Measurements from ENCODE around the gene GNB5.

The GNB5 gene

GRCh38 chr15:52076889-52077781 lies 114.1 kb downstream of the GNB5 start:
- H3K4me1 ChIP-seq (ENCODE audit: control insufficient read depth, insufficient read depth, low read length) = peaks cover 3% of the 10 kb centered on the region
- H3K9me3 ChIP-seq (ENCODE audit: control insufficient read depth in 2 of 2, low read length in 2 of 2) = no peaks in the 10 kb centered on the region
- no peaks in the 10 kb centered on the region for H3K27me3 ChIP-seq (ENCODE audit: control insufficient read depth in 1 of 2, insufficient read depth in 2 of 2, low read length in 2 of 2)
- H3K36me3 ChIP-seq (ENCODE audit: control insufficient read depth in 2 of 2, insufficient read depth in 2 of 2, low read length in 2 of 2) = no peaks in the 10 kb centered on the region
- H3K4me3 ChIP-seq (ENCODE audit: low read length in 2 of 2) = no peak overlapping the region
- no peak overlapping the region for H3K27ac ChIP-seq (ENCODE audit: low read length)
- no peak overlapping the region for H3K9ac ChIP-seq (ENCODE audit: low read length in 2 of 2)

- H3K9me3 ChIP-seq (ENCODE audit: control insufficient read depth in 2 of 2, low read length in 2 of 2) = no peaks in the 10 kb centered on the region
- H3K27ac ChIP-seq (ENCODE audit: low read length) = no peak overlapping the region
- H3K4me3 ChIP-seq (ENCODE audit: low read length in 2 of 2) = no peak overlapping the region
- H3K27me3 ChIP-seq (ENCODE audit: control insufficient read depth in 1 of 2, insufficient read depth in 2 of 2, low read length in 2 of 2) = no peaks in the 10 kb centered on the region
- no peaks in the 10 kb centered on the region for H3K36me3 ChIP-seq (ENCODE audit: control insufficient read depth in 2 of 2, insufficient read depth in 2 of 2, low read length in 2 of 2)
- H3K4me1 ChIP-seq (ENCODE audit: control insufficient read depth, insufficient read depth, low read length) = no peaks in the 10 kb centered on the region
- no peak overlapping the region for H3K9ac ChIP-seq (ENCODE audit: low read length in 2 of 2)
Measured at GRCh38 chr15:52071570-52071969, 119.6 kb downstream of the GNB5 start.

GRCh38 chr15:52069559-52069958 lies 121.6 kb downstream of the GNB5 start:
- no peaks in the 10 kb centered on the region for H3K4me1 ChIP-seq (ENCODE audit: control insufficient read depth, insufficient read depth, low read length)
- no peaks in the 10 kb centered on the region for H3K27me3 ChIP-seq (ENCODE audit: control insufficient read depth in 1 of 2, insufficient read depth in 2 of 2, low read length in 2 of 2)
- no peak overlapping the region for H3K27ac ChIP-seq (ENCODE audit: low read length)
- H3K36me3 ChIP-seq (ENCODE audit: control insufficient read depth in 2 of 2, insufficient read depth in 2 of 2, low read length in 2 of 2) = no peaks in the 10 kb centered on the region
- no peak overlapping the region for H3K4me3 ChIP-seq (ENCODE audit: low read length in 2 of 2)
- H3K9me3 ChIP-seq (ENCODE audit: control insufficient read depth in 2 of 2, low read length in 2 of 2) = no peaks in the 10 kb centered on the region
- no peak overlapping the region for H3K9ac ChIP-seq (ENCODE audit: low read length in 2 of 2)

- peaks cover 6 to 7% of the 10 kb centered on the region in 2 donors for H3K36me3 ChIP-seq (ENCODE audit: control insufficient read depth in 2 of 2, insufficient read depth in 2 of 2, low read length in 2 of 2)
- no peak overlapping the region for H3K4me3 ChIP-seq (ENCODE audit: low read length in 2 of 2)
- no peaks in the 10 kb centered on the region for H3K4me1 ChIP-seq (ENCODE audit: control insufficient read depth, insufficient read depth, low read length)
- no peak overlapping the region for H3K27ac ChIP-seq (ENCODE audit: low read length)
- H3K27me3 ChIP-seq (ENCODE audit: control insufficient read depth in 1 of 2, insufficient read depth in 2 of 2, low read length in 2 of 2) = no peaks in the 10 kb centered on the region
- H3K9me3 ChIP-seq (ENCODE audit: control insufficient read depth in 2 of 2, low read length in 2 of 2) = no peaks in the 10 kb centered on the region
- no peak overlapping the region for H3K9ac ChIP-seq (ENCODE audit: low read length in 2 of 2)
Measured at GRCh38 chr15:52068004-52068615, 123.1 kb downstream of the GNB5 start.

- Histone ChIP-seq H3K9me3 (ENCODE audit: control insufficient read depth in 2 of 2, low read length in 2 of 2) (no peaks in the 10 kb centered on the region), H3K4me3 (ENCODE audit: low read length in 2 of 2) (no peak overlapping the region), H3K27ac (ENCODE audit: low read length) (no peak overlapping the region), H3K36me3 (ENCODE audit: control insufficient read depth in 2 of 2, insufficient read depth in 2 of 2, low read length in 2 of 2) (peaks cover 6 to 9% of the 10 kb centered on the region in 2 donors), H3K27me3 (ENCODE audit: control insufficient read depth in 1 of 2, insufficient read depth in 2 of 2, low read length in 2 of 2) (no peaks in the 10 kb centered on the region), H3K4me1 (ENCODE audit: control insufficient read depth, insufficient read depth, low read length) (no peaks in the 10 kb centered on the region), H3K9ac (ENCODE audit: low read length in 2 of 2) (no peak overlapping the region)
Measured at GRCh38 chr15:52067545-52067926, 123.7 kb downstream of the GNB5 start.

GRCh38 chr15:52066842-52067544 lies 124.2 kb downstream of the GNB5 start:
- Histone ChIP-seq H3K36me3 (ENCODE audit: control insufficient read depth in 2 of 2, insufficient read depth in 2 of 2, low read length in 2 of 2) (peaks cover 8 to 9% of the 10 kb centered on the region in 2 donors), H3K9ac (ENCODE audit: low read length in 2 of 2) (no peak overlapping the region), H3K27ac (ENCODE audit: low read length) (no peak overlapping the region), H3K4me3 (ENCODE audit: low read length in 2 of 2) (no peak overlapping the region), H3K4me1 (ENCODE audit: control insufficient read depth, insufficient read depth, low read length) (no peaks in the 10 kb centered on the region), H3K9me3 (ENCODE audit: control insufficient read depth in 2 of 2, low read length in 2 of 2) (no peaks in the 10 kb centered on the region), H3K27me3 (ENCODE audit: control insufficient read depth in 1 of 2, insufficient read depth in 2 of 2, low read length in 2 of 2) (no peaks in the 10 kb centered on the region)

All from stomach smooth muscle (tissue), 2 donors.